GM21526 (cell line): ENCODE data around the gene ATXN1.
"Not testable (repeated sequence)": the region's sequence is repeated elsewhere in the genome, so short reads cannot be mapped to it uniquely, and the experiment has no call there.

ENCODE experiments used
- ATAC-seq: cut with Tn5 transposase; IDR thresholded peaks from one replicate; pipeline ENCODE4 v1.9.1; 2021; ENCODE audit warnings: moderate library complexity; ENCODE audit not compliant: unreplicated experiment, low FRiP score

Gene ATXN1

GRCh38 chr6:16406538-16406937 is 354.7 kb downstream of the ATXN1 start:
- ATAC-seq: not testable (repeated sequence)

GRCh38 chr6:16405375-16405774 is 355.9 kb downstream of the ATXN1 start:
- ATAC-seq: no peak

- ATAC-seq: no peak
These were observed 356.8 kb downstream of the ATXN1 start for GRCh38 chr6:16404456-16404855.

GRCh38 chr6:16403831-16404230 is 357.4 kb downstream of the ATXN1 start:
- no peak for ATAC-seq

- no peak for ATAC-seq
These were observed 358.7 kb downstream of the ATXN1 start for GRCh38 chr6:16402581-16402900.

GRCh38 chr6:16400248-16400760 is 361.0 kb downstream of the ATXN1 start:
- no peak for ATAC-seq

- no peak for ATAC-seq
These were observed 361.6 kb downstream of the ATXN1 start for GRCh38 chr6:16399695-16400094.

GRCh38 chr6:16399158-16399557 is 362.1 kb downstream of the ATXN1 start:
- no peak for ATAC-seq

- ATAC-seq: no peak
These were observed 362.7 kb downstream of the ATXN1 start for GRCh38 chr6:16398587-16398986.

- no peak for ATAC-seq
These were observed 363.6 kb downstream of the ATXN1 start for GRCh38 chr6:16397623-16398022.

- no peak for ATAC-seq
These were observed 364.6 kb downstream of the ATXN1 start for GRCh38 chr6:16396497-16397319.

- no peak for ATAC-seq
These were observed 366.6 kb downstream of the ATXN1 start for GRCh38 chr6:16394632-16395031.

- no peak for ATAC-seq
These were observed 367.9 kb downstream of the ATXN1 start for GRCh38 chr6:16393326-16393725.

- ATAC-seq: no peak
These were observed 369.2 kb downstream of the ATXN1 start for GRCh38 chr6:16392010-16392409.

- no peak for ATAC-seq
These were observed 369.8 kb downstream of the ATXN1 start for GRCh38 chr6:16391451-16391912.

GRCh38 chr6:16390909-16391450 is 370.3 kb downstream of the ATXN1 start:
- ATAC-seq: not testable (repeated sequence)

GRCh38 chr6:16389642-16390041 is 371.6 kb downstream of the ATXN1 start:
- ATAC-seq: no peak

GRCh38 chr6:16388488-16388887 is 372.8 kb downstream of the ATXN1 start:
- no peak for ATAC-seq

- no peak for ATAC-seq
These were observed 375.2 kb downstream of the ATXN1 start for GRCh38 chr6:16386057-16386456.

GRCh38 chr6:16383607-16384206 is 377.6 kb downstream of the ATXN1 start:
- no peak for ATAC-seq

- not testable (repeated sequence) for ATAC-seq
These were observed 379.3 kb downstream of the ATXN1 start for GRCh38 chr6:16381968-16382367.
